CD4-positive, alpha-beta T cell treated with Interleukin-15 for 4 hours (primary cell): ENCODE data around the gene EYA3.
"Not testable (repeated sequence)": the region's sequence is repeated elsewhere in the genome, so short reads cannot be mapped to it uniquely, and the experiment has no call there.

Source experiments
- DNase-seq: peaks from one replicate; pipeline ENCODE4 v3.0.0-alpha.2; 2020; ENCODE audit warnings: low spot score

The EYA3 gene

DNA sequence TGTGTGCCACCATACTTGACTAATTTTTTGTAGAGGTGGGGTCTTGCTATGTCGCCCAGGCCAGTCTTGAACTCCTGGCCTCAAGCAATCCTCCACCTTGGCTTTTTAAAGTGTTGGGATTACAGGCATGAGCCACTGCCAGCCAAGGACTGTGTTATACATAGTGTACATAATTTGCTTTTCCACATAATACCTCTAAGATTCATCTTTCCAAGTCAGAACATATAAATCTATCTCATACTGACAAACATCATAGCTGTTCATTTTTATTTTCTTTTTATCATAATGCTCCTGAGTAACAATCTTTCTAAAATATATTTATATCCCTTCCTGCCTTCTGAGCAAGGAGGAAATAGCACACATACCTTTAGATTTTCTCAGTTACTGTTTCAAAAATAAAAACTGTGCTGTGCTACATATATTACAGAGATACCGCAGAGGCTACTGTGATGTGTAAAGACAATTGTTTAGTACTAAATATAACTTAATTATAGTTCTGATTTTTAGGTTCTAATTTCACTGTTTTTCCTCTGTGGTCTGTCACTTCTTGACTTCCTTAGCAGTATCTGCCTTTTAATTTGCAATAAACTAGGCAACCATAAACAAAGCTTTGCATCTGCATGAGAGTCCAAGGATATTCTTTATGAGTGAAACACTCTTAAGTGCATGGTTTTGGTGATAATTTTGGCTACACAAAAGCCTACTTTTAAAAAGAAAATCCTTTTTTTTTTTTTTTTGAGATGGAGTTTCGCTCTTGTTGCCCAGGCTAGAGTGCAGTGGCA lies 59.3 kb downstream of the EYA3 start:
- DNase-seq = no peak

- no peak for DNase-seq
These were observed 60.8 kb downstream of the EYA3 start for GRCh38 chr1:28027660-28028059.

DNA sequence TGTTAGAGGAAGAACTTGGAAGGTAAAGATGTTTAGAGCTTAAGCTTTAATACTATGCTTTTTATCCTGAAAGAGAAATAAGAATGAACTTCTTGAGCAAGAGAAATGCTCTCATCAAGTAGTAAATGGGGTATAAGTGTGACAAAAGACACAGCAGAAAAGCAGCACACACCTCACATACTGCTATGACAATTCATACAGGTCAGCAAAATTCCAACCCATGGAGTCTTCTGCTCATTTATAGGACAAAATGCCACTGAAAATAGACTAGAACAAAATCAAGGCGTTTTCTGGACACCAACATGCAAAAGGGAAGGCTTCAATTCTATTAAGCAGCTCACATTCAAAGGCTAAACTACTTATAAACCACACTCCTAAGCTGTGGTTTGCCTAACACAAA lies 61.2 kb downstream of the EYA3 start:
- no peak for DNase-seq

DNA sequence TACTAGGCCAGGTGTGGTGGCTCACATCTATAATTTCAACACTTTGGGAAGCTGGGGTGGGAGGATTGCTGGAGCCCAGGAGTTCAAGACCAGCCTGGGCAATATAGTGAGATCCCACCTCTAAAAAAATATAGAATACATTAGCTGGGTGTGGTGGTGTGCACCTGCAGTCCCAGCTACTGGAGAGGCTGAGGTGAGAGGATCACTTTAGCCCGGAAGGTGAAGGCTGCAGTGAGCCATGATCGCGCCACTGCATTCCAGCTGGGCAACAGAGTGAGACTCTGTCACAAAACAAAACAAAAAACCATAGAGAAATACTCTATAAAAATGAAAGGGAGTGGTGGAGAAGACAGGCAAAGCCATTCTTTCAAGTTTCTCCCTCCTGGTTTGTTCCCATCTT lies 62.1 kb downstream of the EYA3 start:
- no peak for DNase-seq

DNA sequence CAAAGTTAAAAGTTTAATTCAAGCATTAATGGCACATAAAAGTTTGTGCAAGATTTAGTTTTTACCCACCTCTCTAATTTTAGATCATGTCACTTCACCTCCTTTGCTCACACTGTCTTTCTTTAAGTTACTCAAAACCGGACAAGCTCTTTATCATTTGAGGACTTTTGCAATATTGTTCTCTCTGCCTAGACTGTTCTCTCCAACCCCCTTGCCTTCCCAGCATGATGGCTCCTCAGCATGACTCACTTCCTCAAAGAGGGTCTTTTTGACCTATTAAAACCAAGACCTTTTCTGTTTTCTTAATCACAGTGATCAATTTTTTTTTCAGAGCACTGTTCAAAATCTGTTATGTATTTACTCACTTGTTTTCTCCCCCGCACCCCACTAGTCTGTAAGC lies 67.3 kb downstream of the EYA3 start:
- DNase-seq = no peak

GRCh38 chr1:28010969-28011368 lies 77.4 kb downstream of the EYA3 start:
- no peak for DNase-seq

DNA sequence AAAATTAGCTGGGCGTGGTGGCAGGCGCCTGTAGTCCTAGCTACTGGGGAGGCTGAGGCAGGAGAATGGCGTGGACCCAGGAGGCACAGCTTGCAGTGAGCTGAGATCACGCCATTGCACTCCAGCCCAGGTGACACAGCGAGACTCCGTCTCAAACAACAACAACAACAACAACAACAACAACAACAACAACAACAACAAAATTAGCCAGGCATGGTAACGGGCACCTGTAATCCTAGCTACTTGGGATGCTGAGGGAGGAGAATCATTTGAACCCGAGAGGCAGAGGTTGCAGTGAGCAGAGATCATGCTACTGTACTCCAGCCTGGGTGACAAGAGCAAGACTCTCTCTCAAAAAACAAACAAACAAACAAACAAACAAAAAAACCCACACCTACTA lies 85.3 kb downstream of the EYA3 start:
- not testable (repeated sequence) for DNase-seq

DNA sequence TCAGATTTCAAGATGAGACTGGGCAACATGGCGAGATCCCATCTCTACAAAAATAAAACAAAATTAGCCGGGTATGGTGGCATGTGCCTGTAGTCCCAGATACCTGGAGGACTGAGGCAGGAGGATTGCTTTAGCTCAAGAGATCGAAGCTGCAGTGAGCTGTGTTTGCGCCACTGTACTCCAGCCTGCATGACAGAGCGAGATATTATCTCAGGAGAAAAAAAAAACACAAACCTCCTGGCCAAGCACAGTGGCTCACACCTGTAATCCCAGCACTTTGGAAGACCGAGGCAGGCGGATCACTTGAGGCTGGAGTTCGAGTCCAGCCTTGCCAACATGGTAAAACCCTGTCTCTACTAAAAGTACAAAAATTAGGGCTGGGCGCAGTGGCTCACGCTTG lies 85.8 kb downstream of the EYA3 start:
- no peak for DNase-seq

GRCh38 chr1:27999055-27999454 lies 89.4 kb downstream of the EYA3 start:
- no peak for DNase-seq

DNA sequence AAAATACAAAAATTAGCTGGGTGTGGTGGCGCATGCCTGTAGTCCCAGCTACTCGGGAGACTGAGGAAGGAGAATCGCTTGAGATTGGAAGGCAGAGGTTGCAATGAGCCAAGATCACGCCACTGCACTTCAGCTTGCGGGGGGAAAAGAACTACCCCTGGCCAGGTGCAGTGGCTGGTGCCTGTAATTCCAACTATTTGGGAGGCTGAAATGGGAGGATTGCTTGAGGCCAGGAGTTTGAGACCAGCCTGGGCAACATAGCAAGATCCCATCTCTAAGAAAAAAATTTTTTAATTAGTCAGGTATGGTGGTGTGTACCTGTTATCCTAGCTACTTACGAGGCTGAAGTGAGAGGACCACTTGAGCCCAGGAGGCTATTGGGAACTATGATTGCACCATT lies 93.9 kb downstream of the EYA3 start:
- DNase-seq = not testable (repeated sequence)

DNA sequence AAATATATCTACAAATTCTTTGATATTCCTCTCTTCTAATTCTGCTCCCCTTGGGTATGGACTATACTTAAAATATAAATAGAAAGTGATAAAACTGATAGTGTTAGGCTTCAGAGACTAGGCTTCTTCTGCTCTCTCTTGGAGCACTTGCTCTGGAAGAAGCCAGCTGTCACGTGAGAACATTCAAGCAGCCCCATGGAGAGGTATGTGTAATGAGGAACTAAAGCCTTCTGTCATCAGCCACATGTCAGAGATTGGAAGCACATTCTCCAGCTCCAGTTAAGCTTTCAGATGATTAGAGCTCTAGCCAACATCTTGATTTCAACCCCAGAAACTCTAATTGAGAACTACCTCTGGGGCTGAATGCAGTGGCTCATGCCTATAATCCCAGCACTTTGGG lies 94.3 kb downstream of the EYA3 start:
- DNase-seq = no peak

- DNase-seq = no peak
These were observed 95.2 kb downstream of the EYA3 start for GRCh38 chr1:27993241-27993640.

- DNase-seq = peak; percentile 57
These were observed 96.1 kb downstream of the EYA3 start for GRCh38 chr1:27992276-27992675.

GRCh38 chr1:27990920-27991537 lies 97.4 kb downstream of the EYA3 start:
- DNase-seq = no peak

DNA sequence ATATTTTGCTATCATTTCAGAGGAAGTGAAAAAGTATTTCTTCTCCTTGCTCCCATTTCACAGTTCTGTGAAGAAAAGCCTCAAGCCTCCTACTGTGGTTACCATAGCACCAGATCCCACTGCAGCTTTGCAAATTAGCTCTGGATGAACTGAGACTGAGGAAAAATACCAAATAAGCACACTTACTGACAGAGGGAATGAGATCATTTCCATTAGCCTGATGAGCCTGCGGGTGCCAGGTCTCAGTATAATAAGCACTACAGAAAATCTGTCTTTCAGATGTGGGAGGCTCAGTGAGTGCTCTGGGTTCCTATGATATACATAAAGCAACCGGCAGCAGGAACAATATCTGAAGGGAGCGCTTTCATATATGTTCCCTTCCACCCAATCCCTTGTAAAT lies 107.3 kb downstream of the EYA3 start:
- no peak for DNase-seq

GRCh38 chr1:27980216-27980845 lies 108.1 kb downstream of the EYA3 start:
- DNase-seq = no peak

GRCh38 chr1:27979859-27980201 lies 108.6 kb downstream of the EYA3 start:
- no peak for DNase-seq

DNA sequence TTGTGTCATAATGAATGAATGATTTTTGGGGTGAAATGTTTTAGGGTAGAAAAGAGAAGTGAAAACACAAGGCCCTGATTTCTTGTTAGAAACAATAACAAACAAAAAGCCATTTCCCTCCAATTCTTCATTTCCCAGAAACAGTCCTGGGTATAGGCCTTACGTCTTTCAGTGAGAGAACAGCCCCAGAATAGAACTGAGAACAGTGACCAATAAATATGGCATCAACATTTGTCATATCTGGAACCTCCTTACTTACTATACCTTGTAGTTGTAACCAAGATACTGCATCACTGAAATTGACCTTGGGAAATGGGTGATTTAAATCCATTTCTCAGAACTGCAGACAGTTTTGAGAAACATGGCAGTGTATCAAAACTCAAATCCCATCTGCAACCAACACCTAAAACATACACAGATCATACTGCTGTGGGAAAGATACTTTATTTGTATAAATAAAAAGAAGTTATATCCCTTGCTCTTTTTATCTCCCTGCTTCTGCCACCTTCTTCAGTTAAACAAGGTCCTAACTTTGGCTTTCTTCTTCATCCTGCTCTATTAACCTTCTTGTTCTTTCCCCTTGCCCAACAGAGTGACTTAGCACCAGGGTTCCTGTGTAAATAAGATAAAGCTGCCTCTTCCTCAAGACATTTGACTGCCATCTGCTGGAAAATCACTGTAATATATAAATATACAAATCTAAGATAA lies 109.1 kb downstream of the EYA3 start:
- DNase-seq = peak; percentile 55

GRCh38 chr1:27974417-27974781 lies 114.0 kb downstream of the EYA3 start:
- no peak for DNase-seq

- no peak for DNase-seq
These were observed 114.5 kb downstream of the EYA3 start for GRCh38 chr1:27973771-27974416.

- DNase-seq = no peak
These were observed 116.3 kb downstream of the EYA3 start for GRCh38 chr1:27972141-27972540.

- no peak for DNase-seq
These were observed 116.7 kb downstream of the EYA3 start for GRCh38 chr1:27971674-27972073.
